ENCODE measurements around the gene FSCN2.
A peak's percentile ranks its signal among the peaks of the same experiment; 100 is the strongest.

FSCN2 gene

GRCh38 chr17:81575836-81576235 is 47.7 kb downstream of the FSCN2 start:
- POLR2A ChIA-PET (ENCODE audit: low non-redundant PET), result no interaction called here
- TF ChIP-seq CTCF (conservative IDR thresholded peaks at IDR 0.05; ENCODE audit: low read depth), result no peak
- peak overlapping the region; percentile 41; the same call in 1 of the 2 replicates for H3K27ac ChIP-seq
- no peak for DNase-seq (ENCODE audit: low spot score)
- CTCF ChIA-PET, result no interaction called here

GRCh38 chr17:81576621-81577277 is 48.6 kb downstream of the FSCN2 start:
- H3K27ac ChIP-seq, result peak overlapping the region; percentile 88
- CTCF ChIA-PET, result interaction anchor here (0.6 to 0.8 kb wide), 2 partner anchors 16 to 25 kb away, joined by 3 to 4 read pairs; no protein-coding TSS in a partner anchor
- POLR2A ChIA-PET (ENCODE audit: low non-redundant PET), result interaction anchor here (0.5 kb wide), 1 partner anchor 31 kb away, joined by 4 read pairs; no protein-coding TSS in a partner anchor
- DNase-seq (ENCODE audit: low spot score), result peak; percentile 83
- TF ChIP-seq CTCF (conservative IDR thresholded peaks at IDR 0.05; ENCODE audit: low read depth), result no peak

DNA sequence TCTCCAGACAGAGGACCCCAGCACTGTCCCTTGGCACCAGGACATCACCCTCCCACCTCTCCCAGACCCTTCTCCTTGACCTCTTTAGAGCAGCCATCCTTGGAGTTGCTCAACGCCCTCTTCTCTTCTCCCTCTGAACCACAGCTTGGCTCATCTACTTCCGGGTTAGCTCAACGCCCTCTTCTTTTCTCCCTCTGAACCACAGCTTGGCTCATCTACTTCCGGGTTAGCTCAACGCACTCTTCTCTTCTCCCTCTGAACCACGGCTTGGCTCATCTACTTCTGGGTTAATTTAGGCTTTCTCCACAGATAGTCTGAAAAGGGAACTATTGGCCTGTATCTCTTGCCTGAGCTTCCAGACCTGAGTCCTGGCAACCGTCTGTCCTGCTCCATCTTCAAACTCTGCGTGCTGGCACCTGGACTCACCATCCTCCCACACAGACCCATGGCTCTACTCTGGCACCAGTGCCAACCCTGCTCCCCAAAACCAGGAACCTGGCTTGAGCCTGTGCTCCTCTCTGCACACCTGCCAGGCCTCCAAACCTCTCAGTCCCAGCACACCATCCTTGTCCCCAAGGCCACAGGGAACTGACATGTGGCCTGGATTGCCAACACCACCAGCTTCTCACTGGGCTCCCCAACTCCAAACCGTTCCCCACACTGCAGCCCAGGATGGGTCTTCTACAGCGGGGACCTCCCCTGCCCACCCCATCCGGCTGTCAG is 49.3 kb downstream of the FSCN2 start:
- DNase-seq (ENCODE audit: low spot score), result no peak
- TF ChIP-seq CTCF (conservative IDR thresholded peaks at IDR 0.05; ENCODE audit: low read depth), result no peak
- POLR2A ChIA-PET (ENCODE audit: low non-redundant PET), result interaction anchor here (0.5 kb wide), 1 partner anchor 30 kb away, joined by 4 read pairs; no protein-coding TSS in a partner anchor
- CTCF ChIA-PET, result interaction anchor here (0.6 to 0.8 kb wide), 2 partner anchors 16 to 24 kb away, joined by 3 to 4 read pairs; no protein-coding TSS in a partner anchor
- peak overlapping the region; percentile 88 for H3K27ac ChIP-seq

DNA sequence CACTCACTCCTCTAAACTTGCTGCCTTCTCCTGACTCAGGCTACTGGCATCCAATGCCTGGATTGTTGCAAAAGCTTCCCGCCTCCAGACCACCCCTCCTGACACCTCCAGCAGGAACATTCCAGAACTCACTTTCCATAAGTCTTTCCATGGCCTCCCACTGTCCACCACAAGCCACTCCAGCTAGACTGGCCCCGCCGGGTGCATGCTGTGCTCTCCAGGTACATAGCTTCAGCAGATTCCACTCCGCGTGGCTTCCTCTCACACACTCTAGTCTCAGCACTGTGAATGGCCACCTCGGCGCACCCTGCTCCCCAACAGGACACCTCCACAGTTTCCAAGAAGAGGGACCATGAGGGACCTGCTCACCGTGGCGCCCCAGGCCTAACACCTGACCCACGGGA is 49.9 kb downstream of the FSCN2 start:
- DNase-seq (ENCODE audit: low spot score), result peak; percentile 55
- TF ChIP-seq CTCF (conservative IDR thresholded peaks at IDR 0.05; ENCODE audit: low read depth), result no peak
- ChIA-PET POLR2A (ENCODE audit: low non-redundant PET) (no interaction called here), CTCF (no interaction called here)
- H3K27ac ChIP-seq, result peak overlapping the region; percentile 88

DNA sequence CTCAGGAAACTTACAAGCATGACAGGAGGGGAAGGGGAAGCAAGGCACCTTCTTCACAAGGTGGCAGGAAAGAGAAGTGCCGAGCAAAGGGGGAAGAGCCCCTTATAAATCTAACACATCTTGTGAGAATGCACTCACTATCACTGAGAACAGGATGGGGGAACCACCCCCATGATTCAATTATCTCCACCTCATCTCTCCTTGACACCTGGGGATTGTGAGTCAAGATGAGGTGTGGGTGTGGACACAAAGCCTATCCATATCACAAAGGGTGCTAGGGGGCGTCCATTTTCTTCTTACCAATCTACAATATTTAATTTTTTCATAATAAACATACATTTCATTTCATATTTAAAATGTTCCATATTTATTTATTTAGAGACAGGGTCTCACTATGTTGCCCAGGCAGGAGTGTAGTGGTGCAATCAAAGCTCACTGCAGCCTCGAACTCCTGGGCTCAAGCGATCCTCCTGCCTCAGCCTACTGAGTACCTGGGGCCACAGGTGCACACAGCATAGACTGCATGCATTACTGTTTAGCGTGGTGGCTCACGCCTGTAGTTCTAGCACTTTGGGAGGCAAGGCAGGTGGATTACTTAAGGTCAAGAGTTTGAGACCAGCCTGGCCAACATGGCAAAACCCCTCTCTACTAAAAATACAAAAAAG is 50.5 kb downstream of the FSCN2 start:
- peak; percentile 52 for DNase-seq (ENCODE audit: low spot score)
- CTCF ChIA-PET, result no interaction called here
- TF ChIP-seq CTCF (conservative IDR thresholded peaks at IDR 0.05; ENCODE audit: low read depth), result no peak
- POLR2A ChIA-PET (ENCODE audit: low non-redundant PET), result no interaction called here
- H3K27ac ChIP-seq, result peak overlapping the region; percentile 88

GRCh38 chr17:81579298-81579697 is 51.1 kb downstream of the FSCN2 start:
- CTCF ChIA-PET, result interaction anchor here (1.3 kb wide), 1 partner anchor 22 kb away, joined by 9 read pairs; no protein-coding TSS in a partner anchor
- DNase-seq (ENCODE audit: low spot score), result no peak
- TF ChIP-seq CTCF (conservative IDR thresholded peaks at IDR 0.05; ENCODE audit: low read depth), result no peak
- POLR2A ChIA-PET (ENCODE audit: low non-redundant PET), result no interaction called here
- peak overlapping the region; percentile 45 for H3K27ac ChIP-seq
